ENCODE measurements around the gene SLC35F2.
A peak's percentile ranks its signal among the peaks of the same experiment; 100 is the strongest.

Gene SLC35F2

GRCh38 chr11:107751082-107751481, 107.5 kb downstream of the SLC35F2 start:
- no peak for TF ChIP-seq CTCF (IDR thresholded peaks at IDR 0.05; ENCODE audit: low read depth, low read length, missing control alignments)
- H3K4me3 ChIP-seq (ENCODE audit: low read depth, low read length) = no peak overlapping the region
- no peak for DNase-seq (ENCODE audit: low read depth)

GRCh38 chr11:107750313-107750712, 108.3 kb downstream of the SLC35F2 start:
- H3K4me3 ChIP-seq (ENCODE audit: low read depth, low read length) = no peak overlapping the region
- DNase-seq (ENCODE audit: low read depth) = no peak
- no peak for TF ChIP-seq CTCF (IDR thresholded peaks at IDR 0.05; ENCODE audit: low read depth, low read length, missing control alignments)

- H3K4me3 ChIP-seq (ENCODE audit: low read depth, low read length) = no peak overlapping the region
- TF ChIP-seq CTCF (IDR thresholded peaks at IDR 0.05; ENCODE audit: low read depth, low read length, missing control alignments) = no peak
- DNase-seq (ENCODE audit: low read depth) = no peak
These were observed 111.0 kb downstream of the SLC35F2 start for GRCh38 chr11:107747622-107748021.

- DNase-seq (ENCODE audit: low read depth) = no peak
- no peak overlapping the region for H3K4me3 ChIP-seq (ENCODE audit: low read depth, low read length)
- no peak for TF ChIP-seq CTCF (IDR thresholded peaks at IDR 0.05; ENCODE audit: low read depth, low read length, missing control alignments)
These were observed 113.9 kb downstream of the SLC35F2 start for GRCh38 chr11:107744736-107745135.

- no peak for TF ChIP-seq CTCF (IDR thresholded peaks at IDR 0.05; ENCODE audit: low read depth, low read length, missing control alignments)
These were observed 115.4 kb downstream of the SLC35F2 start for GRCh38 chr11:107743191-107743590.

GRCh38 chr11:107741044-107741823, 117.4 kb downstream of the SLC35F2 start:
- no peak overlapping the region for H3K4me3 ChIP-seq (ENCODE audit: low read depth, low read length)
- TF ChIP-seq CTCF (IDR thresholded peaks at IDR 0.05; ENCODE audit: low read depth, low read length, missing control alignments) = peak; percentile 94
- peak; percentile 45 for DNase-seq (ENCODE audit: low read depth)

More at GRCh38 chr11:107743191-107743590, 115.4 kb downstream of the SLC35F2 start:
- no peak overlapping the region for H3K4me3 ChIP-seq (ENCODE audit: low read depth, low read length)
- no peak for DNase-seq (ENCODE audit: low read depth)
